ENCODE measurements around the gene ZCWPW2.

ZCWPW2 gene

DNA sequence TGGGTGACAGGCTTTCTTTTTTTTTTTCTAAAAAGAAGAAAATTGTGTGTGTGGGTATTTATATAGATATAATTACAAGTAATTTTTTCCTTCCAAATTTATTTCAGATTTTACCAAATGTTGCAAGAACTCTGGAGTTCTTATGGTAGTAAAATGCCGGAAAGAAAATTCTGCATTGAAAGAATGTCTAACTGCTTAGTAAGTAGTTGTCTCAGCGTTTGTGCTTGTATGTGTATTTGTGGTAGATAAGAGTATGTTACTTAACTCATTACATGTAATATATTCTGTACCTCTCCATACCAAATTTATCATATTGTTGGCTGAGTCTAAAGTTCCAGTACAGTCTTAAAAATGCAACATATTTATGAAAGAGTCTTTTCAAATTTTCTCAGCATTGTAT, 32.3 kb upstream of the ZCWPW2 start:
- DNase-seq (ENCODE audit: low read depth, low spot score): no peak
- in situ Hi-C loops (cut with HindIII; ENCODE audit: low sequenced_read_pairs): no loop called here
- TF ChIP-seq, protein P1, sequence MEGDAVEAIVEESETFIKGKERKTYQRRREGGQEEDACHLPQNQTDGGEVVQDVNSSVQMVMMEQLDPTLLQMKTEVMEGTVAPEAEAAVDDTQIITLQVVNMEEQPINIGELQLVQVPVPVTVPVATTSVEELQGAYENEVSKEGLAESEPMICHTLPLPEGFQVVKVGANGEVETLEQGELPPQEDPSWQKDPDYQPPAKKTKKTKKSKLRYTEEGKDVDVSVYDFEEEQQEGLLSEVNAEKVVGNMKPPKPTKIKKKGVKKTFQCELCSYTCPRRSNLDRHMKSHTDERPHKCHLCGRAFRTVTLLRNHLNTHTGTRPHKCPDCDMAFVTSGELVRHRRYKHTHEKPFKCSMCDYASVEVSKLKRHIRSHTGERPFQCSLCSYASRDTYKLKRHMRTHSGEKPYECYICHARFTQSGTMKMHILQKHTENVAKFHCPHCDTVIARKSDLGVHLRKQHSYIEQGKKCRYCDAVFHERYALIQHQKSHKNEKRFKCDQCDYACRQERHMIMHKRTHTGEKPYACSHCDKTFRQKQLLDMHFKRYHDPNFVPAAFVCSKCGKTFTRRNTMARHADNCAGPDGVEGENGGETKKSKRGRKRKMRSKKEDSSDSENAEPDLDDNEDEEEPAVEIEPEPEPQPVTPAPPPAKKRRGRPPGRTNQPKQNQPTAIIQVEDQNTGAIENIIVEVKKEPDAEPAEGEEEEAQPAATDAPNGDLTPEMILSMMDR (IDR thresholded peaks at IDR 0.05; ENCODE audit: low read depth, low read length): no peak
- no peak overlapping the region for H3K4me3 ChIP-seq (ENCODE audit: low read depth, low read length)

DNA sequence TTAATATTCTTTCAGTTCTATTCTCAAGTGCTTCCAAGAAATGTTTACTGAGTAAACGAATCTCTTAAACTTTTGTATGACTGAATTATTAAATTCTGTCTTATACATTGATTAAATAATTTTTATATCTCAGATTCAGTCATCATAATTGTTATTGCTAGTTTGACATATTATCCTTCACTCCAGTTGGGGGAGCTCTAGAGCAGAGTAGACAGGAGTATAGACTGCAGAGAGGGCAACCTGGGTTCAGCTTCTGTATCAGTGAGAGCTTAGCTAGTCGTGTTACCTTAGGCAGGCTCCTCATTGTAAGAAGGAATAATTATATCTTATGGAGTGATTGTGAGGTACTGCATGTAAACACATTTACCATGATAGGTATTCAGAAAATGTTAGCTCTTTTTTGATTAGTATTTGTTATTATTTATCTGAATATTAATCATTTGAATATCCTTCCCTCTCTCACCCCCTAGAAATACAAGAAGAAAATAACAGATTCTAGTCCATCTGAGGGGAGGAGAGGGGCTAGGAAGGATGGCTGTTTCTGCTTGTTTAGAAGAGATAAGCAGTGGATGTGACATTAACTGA, 31.0 kb upstream of the ZCWPW2 start:
- TF ChIP-seq, protein P1 (IDR thresholded peaks at IDR 0.05; ENCODE audit: low read depth, low read length): peak; percentile 63
- DNase-seq (ENCODE audit: low read depth, low spot score): peak; percentile 35
- no peak overlapping the region for H3K4me3 ChIP-seq (ENCODE audit: low read depth, low read length)
- in situ Hi-C loops (cut with HindIII; ENCODE audit: low sequenced_read_pairs): no loop called here

DNA sequence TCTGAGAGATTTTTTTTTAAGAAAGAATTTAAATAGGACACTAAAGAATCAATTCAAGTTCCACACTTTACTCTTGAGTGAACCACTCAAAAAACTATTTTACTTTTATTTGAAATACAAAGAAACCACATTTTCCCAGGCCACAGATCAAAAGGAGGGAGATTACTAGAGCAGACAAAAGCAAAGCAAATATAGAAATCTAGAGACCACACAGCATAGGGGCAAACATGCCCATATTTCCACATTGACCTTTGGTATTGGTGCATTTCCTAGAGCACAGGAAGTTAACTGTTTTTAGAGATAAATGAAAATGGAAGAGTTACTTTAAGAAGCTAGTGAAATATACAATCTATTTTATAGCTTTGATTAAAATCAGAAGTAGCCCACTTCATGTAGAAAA, 27.5 kb upstream of the ZCWPW2 start:
- no peak overlapping the region for H3K4me3 ChIP-seq (ENCODE audit: low read depth, low read length)
- in situ Hi-C loops (cut with HindIII; ENCODE audit: low sequenced_read_pairs): no loop called here
- DNase-seq (ENCODE audit: low read depth, low spot score): no peak
- TF ChIP-seq, protein P1 (IDR thresholded peaks at IDR 0.05; ENCODE audit: low read depth, low read length): no peak

DNA sequence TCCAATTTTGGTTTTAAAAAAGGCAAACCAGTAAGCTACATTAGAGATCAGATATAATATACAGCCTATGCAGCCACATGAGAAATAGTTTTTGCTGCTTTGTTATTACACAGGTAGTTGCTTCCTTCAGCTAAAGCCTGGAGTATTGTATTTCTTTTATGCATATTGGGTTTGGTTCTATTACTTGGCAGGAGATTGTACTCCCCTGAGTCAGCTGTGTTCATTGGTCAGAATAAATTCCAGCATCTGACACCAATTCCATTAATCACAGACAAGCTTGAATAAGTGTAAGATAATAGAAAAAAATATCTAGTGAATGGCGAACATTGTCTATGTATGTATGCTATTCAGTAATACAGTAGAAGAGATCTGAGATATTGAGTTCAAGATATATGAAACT, 26.1 kb upstream of the ZCWPW2 start:
- in situ Hi-C loops (cut with HindIII; ENCODE audit: low sequenced_read_pairs): no loop called here
- H3K4me3 ChIP-seq (ENCODE audit: low read depth, low read length): no peak overlapping the region
- peak; percentile 57 for DNase-seq (ENCODE audit: low read depth, low spot score)
- TF ChIP-seq, protein P1 (IDR thresholded peaks at IDR 0.05; ENCODE audit: low read depth, low read length): no peak

DNA sequence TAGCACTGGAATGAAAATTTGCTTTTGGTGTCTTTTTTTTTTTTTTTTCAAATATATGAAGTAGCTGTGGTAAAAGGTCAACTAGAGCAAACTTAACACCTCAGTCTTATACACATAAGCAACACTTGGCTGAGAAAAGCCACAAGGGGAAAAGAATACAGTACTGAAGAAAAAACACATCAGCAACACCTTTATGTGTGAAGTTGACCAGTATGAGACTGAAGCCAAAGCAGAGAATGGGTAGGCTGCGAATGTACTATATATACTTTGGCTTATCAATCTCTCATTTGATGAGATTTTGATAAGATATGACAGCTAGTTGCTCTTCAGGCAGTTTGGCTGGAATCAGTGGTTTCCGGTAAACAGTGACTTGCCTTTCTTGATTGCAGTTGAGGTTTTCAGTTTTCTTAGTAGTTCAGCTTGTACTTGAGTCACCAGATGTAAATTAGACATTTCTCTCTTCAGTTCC, 22.0 kb upstream of the ZCWPW2 start:
- H3K4me3 ChIP-seq (ENCODE audit: low read depth, low read length): no peak overlapping the region
- TF ChIP-seq, protein P1 (IDR thresholded peaks at IDR 0.05; ENCODE audit: low read depth, low read length): no peak
- peak; percentile 36 for DNase-seq (ENCODE audit: low read depth, low spot score)
- in situ Hi-C loops (cut with HindIII; ENCODE audit: low sequenced_read_pairs): no loop called here

DNA sequence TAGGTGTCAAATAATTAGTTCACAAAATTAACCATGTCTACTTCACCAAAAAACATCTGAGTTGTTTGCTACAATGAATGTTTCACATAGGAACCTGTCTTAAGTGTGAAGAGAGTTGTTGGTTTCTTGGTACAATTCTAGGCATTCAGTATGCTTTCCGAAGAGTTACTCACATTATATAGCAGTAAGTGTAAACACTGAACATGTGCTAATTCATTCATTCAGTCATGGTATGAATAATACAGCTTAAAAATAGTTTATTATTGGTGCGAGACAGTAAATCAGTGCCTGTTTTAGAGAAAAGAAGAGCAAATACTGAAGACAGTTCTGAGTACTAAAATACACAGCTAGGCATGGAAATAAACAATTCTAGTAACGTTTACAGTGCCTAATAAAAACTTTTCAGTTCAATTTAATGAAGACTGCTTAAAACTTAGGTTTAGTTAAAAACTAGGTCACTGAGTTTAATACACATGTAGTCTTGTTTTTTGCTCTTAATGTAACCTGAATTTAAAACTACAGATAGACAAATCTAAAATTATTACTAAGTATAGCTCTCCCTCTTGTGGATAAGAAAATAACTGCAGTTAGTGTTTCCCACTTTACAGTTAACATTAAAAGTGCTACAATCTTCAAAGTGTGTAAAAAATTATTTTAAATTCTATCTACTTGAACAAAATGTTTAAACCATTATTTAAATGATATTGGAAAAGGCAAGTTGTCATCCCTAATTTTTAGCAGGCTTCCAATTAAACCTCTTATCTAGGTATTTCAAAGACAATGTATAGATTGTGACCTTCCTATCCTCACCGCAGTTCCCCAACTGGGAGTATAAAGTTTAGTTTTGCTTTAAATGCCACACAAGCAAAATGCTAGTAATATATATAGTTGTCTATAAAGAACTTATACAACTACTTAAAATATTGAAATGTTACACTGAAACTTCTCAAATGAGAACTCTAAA, 20.1 kb upstream of the ZCWPW2 start:
- peak; percentile 38 for DNase-seq (ENCODE audit: low read depth, low spot score)
- H3K4me3 ChIP-seq (ENCODE audit: low read depth, low read length): no peak overlapping the region
- in situ Hi-C loops (cut with HindIII; ENCODE audit: low sequenced_read_pairs): no loop called here
- TF ChIP-seq, protein P1 (IDR thresholded peaks at IDR 0.05; ENCODE audit: low read depth, low read length): peak; percentile 57
